Measurements from ENCODE around the gene SMURF1.
"Not testable (repeated sequence)": the region's sequence is repeated elsewhere in the genome, so short reads cannot be mapped to it uniquely, and the experiment has no call there.

The SMURF1 gene

DNA sequence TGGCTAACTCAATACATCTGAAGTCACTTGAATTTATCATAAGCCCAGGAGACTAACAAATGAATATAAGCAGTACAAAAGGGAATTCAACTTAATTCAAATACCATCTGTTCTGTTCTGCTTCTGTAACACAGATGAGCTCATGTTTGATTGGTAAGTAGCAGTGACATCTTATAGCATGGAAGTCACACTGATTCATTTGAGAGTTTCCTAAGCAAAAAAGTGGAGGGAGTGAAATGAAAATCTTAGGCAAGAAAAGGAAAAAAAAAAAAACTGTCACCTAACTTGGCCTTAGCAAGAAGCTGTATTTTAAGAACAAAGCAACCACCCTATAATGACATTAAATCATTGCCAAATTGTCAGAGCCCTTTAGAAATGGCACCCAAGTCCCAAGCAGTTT is 49.5 kb downstream of the SMURF1 start:
- DNase-seq, result no peak

DNA sequence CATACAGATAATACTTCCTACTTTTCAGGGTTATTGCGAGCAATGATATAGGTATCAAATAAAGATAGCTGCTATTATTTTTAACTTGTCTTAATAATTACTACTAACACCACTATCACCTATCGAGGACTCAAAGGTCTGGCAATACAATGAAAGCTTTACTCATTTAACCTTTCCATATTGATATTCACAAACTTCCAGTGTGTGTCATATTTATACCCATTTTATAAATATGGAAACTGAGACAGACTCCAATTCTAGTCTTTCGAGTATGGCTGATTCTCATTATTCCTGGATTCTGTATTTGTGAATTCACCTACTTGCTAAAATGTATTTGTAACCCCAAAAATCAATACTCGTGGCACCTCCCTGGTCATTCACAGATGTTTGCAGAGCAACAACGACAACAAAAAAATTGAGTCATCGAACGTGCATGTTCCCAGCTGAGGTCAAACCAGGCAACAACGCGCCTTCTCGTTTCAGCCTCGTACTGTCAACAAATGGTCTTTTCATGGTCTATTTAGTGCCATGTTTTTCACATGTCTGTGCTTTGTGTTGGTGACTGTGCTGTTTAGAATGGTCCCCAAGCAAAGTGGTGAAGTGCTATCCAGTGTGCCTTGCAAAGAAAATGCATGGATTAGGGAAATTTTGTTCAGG is 51.7 kb downstream of the SMURF1 start:
- DNase-seq, result no peak

DNA sequence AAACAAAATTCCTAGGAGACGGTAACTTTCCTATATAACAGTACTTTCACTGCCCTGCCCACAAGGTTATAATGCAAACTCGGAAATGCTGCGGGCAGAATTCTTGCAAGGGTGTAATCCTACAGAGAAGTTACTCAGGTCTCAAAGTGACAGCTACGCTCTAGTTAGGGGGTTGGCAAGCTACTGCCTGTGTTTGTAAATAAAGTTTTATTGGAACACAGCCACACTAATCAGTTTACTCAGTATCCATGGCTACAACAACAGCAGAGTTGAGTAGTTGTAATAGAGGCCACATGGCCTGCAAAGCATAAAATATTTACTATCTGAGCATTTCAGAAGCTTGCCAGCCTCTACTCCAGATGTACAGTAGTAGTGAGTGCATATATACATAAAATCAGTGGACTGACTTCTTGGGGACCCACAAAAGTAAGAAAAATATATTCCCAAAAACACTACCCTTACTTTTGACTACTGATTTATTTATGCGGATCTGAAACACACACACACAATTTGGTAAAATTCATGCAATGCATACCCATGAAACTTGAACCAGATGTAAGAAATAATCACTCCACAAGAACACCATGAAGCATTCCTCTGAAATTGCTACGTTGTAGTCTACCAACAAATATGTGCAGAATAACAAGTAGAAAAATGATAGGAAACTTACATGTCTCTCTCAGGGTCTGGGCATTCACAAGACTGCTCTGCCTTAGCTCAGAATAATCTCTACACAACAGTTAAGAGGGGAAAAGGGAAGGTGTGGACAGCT is 53.0 kb downstream of the SMURF1 start:
- no peak for DNase-seq

DNA sequence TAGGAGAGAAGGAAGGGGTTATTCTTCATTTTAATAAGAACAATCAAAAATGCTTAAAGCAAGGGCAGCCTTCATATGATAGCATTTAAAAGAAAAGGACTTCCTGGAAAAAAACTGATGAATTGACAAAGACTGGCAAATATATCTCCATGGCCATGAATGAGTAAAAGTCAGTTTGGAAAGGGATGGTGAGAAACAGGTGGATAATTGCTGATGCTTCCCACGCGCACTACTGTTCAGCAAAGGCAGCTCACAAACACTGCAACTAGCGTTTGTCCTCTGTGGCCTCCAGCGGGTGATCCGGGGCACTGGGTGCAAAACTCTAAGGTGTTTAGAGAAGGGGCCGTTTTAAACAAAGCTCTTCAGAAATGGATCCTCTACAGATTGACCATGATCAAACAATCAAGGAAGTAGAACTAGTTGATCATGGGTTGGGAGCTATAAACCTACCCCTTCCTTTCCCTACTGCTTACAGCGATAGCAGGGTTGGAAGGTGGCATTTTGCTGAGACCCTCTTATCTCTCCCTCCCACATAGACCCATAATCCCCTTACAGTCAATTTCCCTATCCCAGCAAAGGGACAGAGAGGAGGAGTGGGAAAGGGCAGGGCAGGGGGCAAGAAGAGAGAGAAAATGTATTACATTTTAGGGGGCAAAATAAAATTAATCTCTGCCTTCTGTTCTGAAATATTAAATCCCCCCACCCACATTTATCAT is 53.8 kb downstream of the SMURF1 start:
- no peak for DNase-seq

DNA sequence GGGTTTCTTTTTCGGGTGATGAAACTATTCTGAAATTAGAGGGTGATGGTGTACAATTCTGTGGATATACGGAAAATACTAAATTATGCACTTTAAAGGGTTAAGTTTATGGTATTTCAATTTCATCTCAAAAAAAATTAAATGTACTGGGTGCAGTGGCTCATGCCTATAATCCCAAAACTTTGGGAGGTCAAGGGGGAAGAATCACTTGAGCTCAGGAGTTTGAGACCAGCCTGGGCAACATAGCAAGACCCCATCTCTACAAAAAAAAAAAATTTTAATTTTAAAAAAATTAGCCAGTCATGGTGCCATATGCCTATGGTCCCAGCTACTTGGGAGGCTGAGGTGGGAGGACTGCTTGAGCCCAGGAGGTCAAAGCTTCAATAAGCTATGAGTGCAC is 57.0 kb downstream of the SMURF1 start:
- no peak for DNase-seq

DNA sequence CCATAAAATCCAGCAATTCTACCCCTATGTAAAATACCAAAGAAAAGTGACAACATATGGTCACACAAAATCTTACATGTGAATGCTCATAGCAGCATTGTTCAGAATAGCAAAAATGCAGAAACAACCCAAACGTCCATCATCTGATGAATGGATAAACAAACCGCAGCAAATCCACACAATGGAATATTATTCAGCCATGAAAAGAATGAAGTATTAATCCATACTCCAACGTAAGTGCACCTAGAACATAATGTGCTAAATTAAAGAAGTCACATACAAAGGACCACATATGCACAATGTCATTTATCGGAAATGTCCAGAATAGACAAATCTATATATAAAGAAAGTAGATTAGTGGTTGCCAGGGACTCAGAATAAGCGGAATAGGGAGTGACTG is 57.4 kb downstream of the SMURF1 start:
- no peak for DNase-seq

DNA sequence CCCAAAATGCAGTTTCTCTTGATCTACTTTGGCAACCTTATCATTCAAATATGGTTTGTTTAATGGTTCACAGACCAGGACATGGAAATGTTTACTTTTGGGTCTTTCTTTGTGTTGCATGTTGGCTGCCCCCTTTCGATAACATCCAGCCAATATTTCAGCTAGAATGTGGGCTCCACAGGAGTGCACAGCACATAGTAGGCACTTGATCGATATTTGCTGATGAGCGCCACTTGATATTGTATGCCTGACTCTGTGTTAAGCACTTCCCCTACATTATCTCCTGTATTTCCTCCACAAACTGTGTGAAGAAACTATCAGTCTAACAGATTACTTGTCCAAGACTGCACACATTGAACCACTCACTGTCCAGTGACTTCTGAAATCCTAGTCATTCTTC is 60.2 kb downstream of the SMURF1 start:
- DNase-seq, result no peak

DNA sequence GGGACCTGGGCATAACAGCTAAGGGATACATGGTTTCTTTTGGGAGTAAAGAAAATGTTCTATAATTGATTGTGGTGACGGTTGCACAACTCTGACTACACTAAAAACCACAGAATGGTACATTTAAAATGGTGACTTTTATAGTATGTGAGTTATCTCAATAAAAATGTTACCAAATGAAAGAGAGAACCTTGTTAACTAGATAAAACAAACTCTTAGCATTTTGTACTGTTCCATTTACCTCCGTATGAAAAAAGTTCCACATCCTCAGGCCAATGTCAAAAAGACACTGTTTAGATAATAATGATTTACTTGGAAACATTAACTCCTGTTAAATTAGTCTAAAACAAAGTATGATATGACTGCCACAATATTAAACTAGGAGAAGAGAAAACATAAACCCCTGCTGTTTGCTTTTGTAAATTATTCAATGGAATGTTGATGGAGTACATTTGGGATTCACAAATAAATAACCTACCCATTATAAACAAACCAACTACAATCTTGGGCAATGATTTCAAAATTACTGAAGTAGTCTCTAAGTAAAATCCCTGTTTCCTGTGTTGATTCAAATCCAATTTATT is 60.7 kb downstream of the SMURF1 start:
- DNase-seq, result no peak

DNA sequence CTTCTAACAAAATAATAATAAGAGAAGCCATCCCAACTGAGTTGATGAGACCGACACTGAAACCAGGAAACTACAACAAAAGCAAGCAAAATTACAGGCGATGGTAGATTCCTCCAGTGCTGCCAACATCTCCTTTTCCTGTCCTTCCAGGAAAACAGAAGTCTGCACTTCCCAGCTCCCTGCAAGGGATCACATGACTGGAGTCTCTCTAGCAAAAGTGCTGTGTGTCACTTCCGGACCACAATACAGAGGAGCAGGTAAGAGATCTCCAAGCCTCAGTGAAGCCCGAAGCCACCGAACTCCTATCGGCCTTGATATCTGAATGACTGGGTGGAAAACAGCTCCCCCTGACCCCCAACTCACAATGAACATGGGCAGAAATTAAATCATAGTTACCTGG is 63.2 kb downstream of the SMURF1 start:
- DNase-seq, result no peak

DNA sequence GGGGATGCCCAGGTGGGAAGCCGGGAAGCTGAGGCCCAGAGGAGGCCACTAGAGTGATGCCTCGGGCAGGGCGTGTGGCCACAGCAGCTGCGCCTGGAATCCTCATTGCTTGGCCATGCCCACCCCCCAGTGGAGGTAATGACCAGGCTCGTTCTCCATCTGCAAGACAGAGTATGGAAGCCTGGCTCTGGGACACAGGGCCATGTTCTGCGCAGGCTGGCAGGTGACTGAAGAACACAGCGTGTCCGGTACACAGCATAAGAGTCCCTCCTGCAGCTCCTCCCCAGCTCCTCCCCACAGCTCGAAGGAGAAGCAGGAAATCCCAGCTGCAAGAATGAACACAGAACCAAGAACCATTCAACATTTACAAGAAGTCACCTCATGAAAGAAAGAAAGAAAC is 64.8 kb downstream of the SMURF1 start:
- no peak for DNase-seq

DNA sequence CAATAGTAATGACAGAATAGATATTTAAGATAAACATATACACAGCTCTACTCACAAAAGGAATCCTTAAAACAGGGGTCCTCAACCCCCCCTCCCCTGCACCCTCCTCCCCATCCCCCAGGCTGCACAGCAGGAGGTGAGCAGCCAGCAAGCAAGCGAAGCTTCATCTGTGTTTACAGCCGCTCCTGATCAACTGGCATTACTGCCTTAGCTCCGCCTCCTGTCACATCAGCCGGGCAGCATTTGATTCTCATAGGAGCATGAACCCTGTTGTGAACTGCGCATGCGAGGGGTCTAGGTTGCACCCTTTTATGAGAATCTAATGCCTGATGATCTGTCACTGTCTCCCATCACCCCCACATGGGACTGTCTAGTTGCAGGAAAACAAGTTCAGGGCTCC is 65.5 kb downstream of the SMURF1 start:
- DNase-seq, result no peak

DNA sequence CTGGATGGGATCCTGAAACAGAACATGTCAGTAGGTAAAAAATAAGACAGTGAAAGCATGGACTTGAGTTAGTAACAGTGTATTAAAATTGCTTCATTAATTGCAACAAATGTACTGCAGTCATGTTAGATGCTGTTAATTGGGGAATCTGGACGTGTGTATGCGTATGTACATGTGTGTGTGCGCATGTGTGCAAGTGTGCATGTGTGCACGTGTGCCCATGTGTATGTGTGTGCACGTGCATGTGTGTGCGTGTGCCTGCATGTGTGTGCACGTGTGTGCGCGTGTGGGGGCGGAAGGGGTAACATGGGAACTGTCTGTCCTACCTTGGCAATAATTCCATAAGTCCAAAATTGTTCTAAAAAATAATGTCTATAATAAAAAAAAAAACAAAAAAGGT is 67.3 kb downstream of the SMURF1 start:
- DNase-seq, result no peak

DNA sequence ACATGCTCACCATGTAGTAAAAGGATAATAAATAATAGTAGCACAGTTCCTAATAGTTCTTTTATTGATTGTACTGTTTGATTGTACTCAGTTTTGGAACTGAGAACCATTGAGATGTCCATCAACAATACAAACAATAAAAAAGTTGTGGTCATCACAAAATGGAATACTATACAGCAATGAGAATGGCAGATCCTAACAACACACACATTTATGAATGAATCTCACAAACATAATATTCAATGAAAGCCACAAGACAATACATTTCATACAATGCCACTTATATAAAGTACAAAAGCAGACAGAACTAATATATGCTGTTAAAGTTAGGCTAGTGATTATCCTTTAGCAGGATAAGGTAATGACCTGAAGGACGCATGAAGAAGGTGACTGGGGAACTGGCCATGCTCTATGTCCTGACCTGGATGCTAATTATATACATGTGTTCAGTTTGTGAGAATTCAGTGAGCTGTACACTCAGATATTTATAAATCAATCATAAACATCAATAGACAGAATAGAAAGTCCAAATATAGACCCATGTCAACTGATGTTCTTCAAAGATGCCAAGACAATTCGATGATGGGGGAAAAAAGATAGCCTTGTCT is 70.0 kb downstream of the SMURF1 start:
- DNase-seq, result no peak

DNA sequence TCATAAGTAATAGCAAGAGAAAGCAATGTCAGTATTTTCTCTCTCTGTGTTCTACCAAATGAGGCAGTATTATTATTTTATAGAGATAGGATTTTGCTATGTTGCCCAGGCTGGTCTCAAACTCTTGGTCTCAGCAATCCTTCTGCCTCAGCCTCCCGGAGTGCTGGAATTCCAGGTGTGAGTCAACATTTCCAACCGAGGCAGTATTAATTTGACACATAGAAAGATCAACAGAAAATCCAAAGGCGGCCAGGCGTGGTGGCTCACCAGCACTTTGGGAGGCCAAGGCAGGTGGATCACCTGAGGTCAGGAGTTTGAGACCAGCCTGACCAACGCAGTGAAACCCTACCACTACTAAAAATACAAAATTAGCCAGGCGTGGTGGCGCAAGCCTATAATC is 71.8 kb downstream of the SMURF1 start:
- no peak for DNase-seq

DNA sequence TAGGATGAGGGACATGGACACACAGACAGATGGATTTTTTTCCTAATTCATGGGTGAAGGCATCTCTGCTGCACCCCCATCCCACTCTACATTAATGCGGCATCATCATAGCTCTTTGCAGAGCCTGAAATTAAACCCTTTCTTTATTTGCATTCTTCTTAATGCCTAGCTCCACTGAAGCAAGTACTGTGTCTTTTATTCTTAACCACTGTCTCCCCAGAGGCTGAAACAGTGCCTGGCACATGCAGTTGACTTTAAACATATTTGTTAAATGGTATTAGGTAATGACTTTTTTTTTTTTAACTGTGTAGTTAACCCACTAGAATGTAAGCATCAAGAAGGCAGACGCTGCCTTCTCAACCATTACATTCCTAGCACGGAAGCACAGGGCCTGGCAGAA is 73.5 kb downstream of the SMURF1 start:
- no peak for DNase-seq

DNA sequence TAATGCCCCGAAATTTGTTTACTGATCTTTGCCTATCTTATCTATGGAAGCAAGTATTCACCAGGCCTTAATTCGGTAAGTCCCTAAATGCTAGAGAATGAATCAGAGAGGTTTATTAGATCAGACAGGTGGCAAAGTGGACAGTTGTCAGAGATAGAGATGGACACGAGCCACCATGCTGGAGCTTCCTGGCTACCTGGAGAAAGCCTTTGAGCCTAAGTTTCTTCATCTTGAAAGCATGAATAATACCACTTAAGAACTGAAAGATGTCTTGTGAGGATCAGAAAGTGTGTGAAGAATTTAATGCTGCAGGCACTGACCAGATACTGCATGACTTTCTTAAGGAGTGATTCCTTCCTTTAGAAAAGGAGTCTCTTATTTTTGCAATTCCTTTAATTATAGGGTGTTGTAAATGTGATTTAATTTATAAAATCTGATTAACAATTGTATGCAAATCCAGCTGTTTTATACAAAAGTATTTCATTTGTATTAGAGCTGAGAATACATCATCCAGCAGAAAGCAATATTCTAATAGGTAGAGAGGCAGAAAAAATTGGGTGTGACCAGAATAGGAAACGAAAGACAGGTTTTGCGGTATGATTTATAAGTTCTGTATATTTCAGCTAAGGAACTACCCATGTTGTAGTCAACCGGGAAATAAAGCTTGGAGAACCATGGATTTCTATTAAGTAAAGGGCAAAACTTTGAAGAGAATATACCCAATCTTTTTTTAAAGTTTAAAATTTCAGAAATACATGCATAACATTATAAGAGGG is 82.7 kb downstream of the SMURF1 start:
- DNase-seq, result no peak

DNA sequence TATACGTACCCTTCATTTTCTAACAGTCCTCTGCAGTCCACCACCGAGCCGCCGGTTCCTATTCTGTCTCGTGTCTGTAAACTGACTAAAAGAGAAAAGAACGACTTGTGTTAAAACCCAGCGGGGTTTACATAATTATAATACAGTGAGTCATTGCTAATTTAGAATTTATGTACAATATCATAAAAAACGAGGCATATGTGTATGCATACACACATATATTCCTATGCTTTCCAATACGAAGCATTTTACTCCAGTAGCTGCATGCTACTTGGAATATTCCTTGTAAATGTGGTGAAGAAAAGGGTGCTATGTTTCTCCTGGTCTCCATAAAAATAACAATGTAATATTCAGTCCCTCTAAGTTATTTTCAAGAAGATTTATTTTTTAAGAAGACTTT is 89.1 kb downstream of the SMURF1 start:
- DNase-seq, result no peak

DNA sequence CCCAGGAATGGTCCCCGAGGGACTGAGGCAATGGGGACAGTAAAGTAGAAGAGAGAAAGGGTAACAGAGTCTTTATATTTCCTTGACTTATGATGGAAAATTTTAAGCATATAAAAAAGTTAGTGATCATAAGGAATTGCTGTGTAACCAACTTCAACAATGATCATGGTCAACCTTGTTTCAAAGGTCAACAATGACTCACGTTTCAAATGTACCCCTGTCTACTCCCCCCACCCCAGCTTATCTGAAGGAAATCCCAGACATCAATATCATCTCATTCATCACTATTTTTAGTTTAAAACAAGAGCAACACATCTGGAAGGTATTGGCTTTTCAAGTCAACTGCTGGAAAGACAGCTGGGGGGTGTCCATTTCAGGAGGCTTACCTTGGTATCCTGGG is 92.9 kb downstream of the SMURF1 start:
- no peak for DNase-seq

DNA sequence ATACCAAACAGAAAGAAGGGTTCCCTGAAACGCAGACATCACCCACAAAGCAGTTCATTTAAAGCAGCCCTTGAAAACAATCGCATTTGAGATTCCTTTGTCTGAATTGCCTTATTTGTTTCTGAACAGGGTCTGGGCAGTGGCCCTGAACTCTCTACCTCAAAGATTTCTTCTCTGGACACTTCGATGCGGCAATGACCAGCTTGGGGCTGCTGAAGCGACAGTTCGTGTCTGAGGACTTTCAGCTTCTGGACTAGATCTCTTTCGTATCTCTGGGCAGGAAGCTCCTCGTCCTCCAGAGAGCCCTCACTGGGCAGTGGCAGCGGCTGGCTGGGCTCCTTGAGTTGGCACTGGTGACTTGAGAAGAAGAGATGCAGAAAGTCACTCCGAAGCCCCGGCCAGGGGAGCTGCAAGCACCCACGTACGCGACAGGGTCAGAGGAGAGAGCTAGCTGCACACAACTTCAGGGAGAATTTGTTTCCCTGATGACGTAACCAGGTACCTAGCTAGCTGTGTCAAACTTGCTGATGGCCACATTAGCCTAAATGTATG is 96.3 kb downstream of the SMURF1 start:
- no peak for DNase-seq

DNA sequence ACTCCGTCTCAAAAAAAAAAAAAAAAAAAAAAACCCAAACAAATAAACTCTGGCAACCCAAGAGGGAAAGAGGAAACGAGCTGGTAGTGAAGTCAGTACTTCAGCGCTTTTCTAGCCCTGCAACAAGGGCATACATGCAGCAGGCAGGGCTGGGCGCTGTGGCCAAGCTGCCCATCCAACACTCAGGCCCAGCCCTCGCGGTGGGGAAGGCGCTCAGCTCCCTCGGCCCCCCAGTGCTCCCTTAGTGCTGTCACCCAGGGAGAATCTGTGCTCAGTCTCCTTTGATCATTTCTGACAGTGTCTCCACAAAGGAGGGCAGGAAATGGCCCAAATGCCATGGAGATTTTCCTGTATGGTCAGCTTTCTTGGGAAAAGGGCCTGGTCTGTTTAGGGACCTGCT is 97.2 kb downstream of the SMURF1 start:
- no peak for DNase-seq

DNA sequence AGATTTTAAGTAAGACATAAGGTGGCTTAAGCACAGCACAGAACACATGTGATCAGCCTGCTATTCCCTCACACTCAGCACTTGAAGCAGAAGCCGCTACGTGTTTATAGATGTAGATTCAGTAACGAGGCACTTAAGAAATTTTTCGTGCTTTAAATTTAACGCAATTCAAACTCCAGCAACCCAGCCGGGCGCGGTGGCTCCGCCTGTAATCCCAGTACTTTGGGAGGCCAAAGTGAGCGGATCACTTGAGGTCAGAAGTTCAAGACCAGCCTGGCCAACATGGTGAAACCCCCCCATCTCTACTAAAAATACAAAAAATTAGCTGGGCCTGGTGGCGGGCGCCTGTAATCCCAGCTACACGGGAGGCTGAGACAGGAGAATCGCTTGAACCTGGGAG is 97.6 kb downstream of the SMURF1 start:
- DNase-seq, result not testable (repeated sequence)

DNA sequence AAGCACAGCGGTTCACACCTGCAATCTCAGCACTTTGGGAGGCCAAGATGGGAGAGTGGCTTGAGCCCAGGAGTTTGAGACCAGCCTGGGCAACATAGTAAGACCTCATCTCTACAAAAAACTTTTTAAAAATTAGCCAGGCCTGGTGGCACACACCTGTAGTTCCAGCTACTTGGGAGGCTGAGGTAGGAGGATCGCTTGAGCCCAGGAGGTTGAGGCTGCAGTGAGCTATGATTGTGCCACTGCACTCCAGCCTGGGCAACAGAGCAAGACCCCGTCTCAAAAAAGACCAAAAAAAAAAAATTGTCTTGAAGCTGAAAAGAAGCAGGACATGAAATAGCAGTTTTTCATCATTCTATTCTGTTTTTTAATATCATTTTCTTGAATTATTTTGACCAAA is 99.0 kb downstream of the SMURF1 start:
- not testable (repeated sequence) for DNase-seq
